ENCODE measurements around the gene POU5F1. TPM values are rescaled to one million over a fixed set of nuclear protein-coding genes. Genes with fewer than 3 reads are reported as not detected.
"Not testable (repeated sequence)": the region's sequence is repeated elsewhere in the genome, so short reads cannot be mapped to it uniquely, and the experiment has no call there.

Gene POU5F1
- total RNA-seq, 4 donors from 2014 or later: 1.2 to 9.8 TPM; not detected in 2

GRCh38 chr6:31194061-31194834 is 23.8 kb upstream of the POU5F1 start:
- H3K27ac ChIP-seq: no peak overlapping the region
- DNase-seq (ENCODE audit: low spot score in 2 of 2): no peak

GRCh38 chr6:31193206-31193605 is 22.7 kb upstream of the POU5F1 start:
- WGBS, 2 donors: 77 to 80% methylated on average over 8 of the region's 8 CpGs
- no peaks in the 10 kb centered on the region for H3K27me3 ChIP-seq
- no peaks in the 10 kb centered on the region for H3K9me3 ChIP-seq
- DNase-seq (ENCODE audit: low spot score in 2 of 2): no peak
- H3K36me3 ChIP-seq: no peaks in the 10 kb centered on the region
- H3K4me3 ChIP-seq: no peak overlapping the region
- H3K4me1 ChIP-seq: peaks cover 0 to 6% (median under 1%) of the 10 kb centered on the region in 4 donors
- no peak overlapping the region for H3K27ac ChIP-seq
- TF ChIP-seq CTCF (IDR thresholded peaks at IDR 0.05): no peak
- no peak for TF ChIP-seq POLR2A (IDR thresholded peaks at IDR 0.05)
- no peak for TF ChIP-seq EP300 (IDR thresholded peaks at IDR 0.05)

More at GRCh38 chr6:31194061-31194834, 23.8 kb upstream of the POU5F1 start:
- TF ChIP-seq CTCF (IDR thresholded peaks at IDR 0.05): no peak
- TF ChIP-seq POLR2A (IDR thresholded peaks at IDR 0.05): no peak
- no peak for TF ChIP-seq EP300 (IDR thresholded peaks at IDR 0.05)
- WGBS, 2 donors: 76% methylated on average over 6 of the region's 6 CpGs
- Histone ChIP-seq H3K27me3 (no peaks in the 10 kb centered on the region), H3K9me3 (no peaks in the 10 kb centered on the region), H3K4me1 (peaks cover 0 to 11% (median 4%) of the 10 kb centered on the region in 4 donors), H3K36me3 (no peaks in the 10 kb centered on the region), H3K4me3 (no peak overlapping the region)

- not testable (repeated sequence) for H3K9me3 ChIP-seq, H3K4me1 ChIP-seq, H3K4me3 ChIP-seq, H3K27me3 ChIP-seq, H3K27ac ChIP-seq, H3K36me3 ChIP-seq
- WGBS, 2 donors: 56 to 62% methylated on average over 10 of the region's 10 CpGs
- TF ChIP-seq CTCF (IDR thresholded peaks at IDR 0.05): peak; percentile 39 to 73 (median 55)
- peak; percentile 62 to 80 for DNase-seq (ENCODE audit: low spot score in 2 of 2)
Observed at GRCh38 chr6:31192431-31193105, 22.1 kb upstream of the POU5F1 start.

- H3K27ac ChIP-seq: no peak overlapping the region
- WGBS, 2 donors: 91 to 94% methylated on average over 4 of the region's 4 CpGs
- no peak for DNase-seq (ENCODE audit: low spot score in 2 of 2)
- no peaks in the 10 kb centered on the region for H3K4me1 ChIP-seq
- no peaks in the 10 kb centered on the region for H3K9me3 ChIP-seq
- H3K4me3 ChIP-seq: no peak overlapping the region
- TF ChIP-seq CTCF (IDR thresholded peaks at IDR 0.05): no peak
- no peak for TF ChIP-seq POLR2A (IDR thresholded peaks at IDR 0.05)
- no peak for TF ChIP-seq EP300 (IDR thresholded peaks at IDR 0.05)
- H3K27me3 ChIP-seq: no peaks in the 10 kb centered on the region
- no peaks in the 10 kb centered on the region for H3K36me3 ChIP-seq
Observed at GRCh38 chr6:31190488-31190887, 20.0 kb upstream of the POU5F1 start.

GRCh38 chr6:31189223-31189622 is 18.7 kb upstream of the POU5F1 start:
- H3K36me3 ChIP-seq; H3K4me3 ChIP-seq; H3K9me3 ChIP-seq; DNase-seq (ENCODE audit: low spot score in 2 of 2); H3K4me1 ChIP-seq; H3K27ac ChIP-seq; H3K27me3 ChIP-seq: not testable (repeated sequence)
- WGBS, 2 donors: 82 to 86% methylated on average over 3 of the region's 3 CpGs

Measured in tibial nerve (tissue), 4 donors.